ENCODE results near the gene ARHGAP28. TPM values are rescaled to one million over a fixed set of nuclear protein-coding genes. Genes with fewer than 3 reads are reported as not detected.
A peak's percentile ranks its signal among the peaks of the same experiment; 100 is the strongest.

Gene ARHGAP28
- polyA plus RNA-seq, 1 of the 3 experiments (the other 2 are of a cell fraction) = 0.99 TPM

DNA sequence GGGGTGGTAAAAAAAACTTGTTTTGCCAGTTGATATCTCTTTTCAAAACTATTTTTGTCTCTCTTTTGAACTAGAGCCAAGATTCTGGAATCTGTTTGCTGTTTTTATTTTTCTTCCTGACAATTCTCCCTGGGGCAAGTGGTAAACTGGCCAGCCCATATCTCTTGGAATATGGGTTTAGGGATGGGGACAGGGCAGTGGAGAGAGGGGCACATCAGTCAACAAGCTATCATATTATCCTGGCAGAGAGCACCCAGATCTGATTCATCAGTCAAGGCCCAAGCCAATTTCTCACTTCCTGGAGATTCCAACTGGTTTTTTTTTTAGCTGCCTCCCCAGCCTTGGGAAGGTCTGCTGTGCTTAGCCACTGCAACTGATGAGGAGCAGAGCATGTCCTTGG lies 52.3 kb downstream of the ARHGAP28 start (continued):
- TF ChIP-seq POLR2AphosphoS5 (IDR thresholded peaks at IDR 0.05; ENCODE audit: low read depth, low read length) = peak; percentile 25; the same call in 1 of the 2 replicates
- TF ChIP-seq TCF12 (IDR thresholded peaks at IDR 0.05) = peak; percentile 66

DNA sequence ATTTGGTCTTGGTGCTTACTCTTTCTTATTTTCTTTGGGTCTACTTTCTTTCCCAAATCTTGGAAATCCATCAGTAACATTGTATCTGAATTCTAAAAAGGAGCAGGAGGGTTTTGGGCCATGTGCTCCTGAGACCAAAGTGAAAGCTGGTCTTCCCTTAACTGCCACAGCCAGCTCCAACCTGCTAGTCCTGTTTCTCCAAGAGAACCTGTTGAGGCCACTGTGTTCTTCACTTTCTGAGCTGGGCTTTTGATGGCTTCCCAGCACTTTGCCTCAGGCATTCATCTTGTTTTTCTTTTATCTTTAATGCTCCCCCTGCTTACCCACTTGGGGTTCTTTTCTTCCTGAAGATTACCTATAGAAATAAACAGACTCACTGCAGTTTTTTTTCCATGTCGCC lies 53.3 kb downstream of the ARHGAP28 start:
- no peak overlapping the region for H3K9ac ChIP-seq
- no peak overlapping the region for H3K4me3 ChIP-seq (ENCODE audit: low read depth in 2 of 2, low read length in 1 of 2)
- ChIA-PET POLR2A (interaction anchor here (1.5 kb wide), 1 partner anchor 52 kb away, joined by 3 read pairs; no protein-coding TSS in a partner anchor), CTCF (interaction anchor here (1.0 to 1.1 kb wide), 3 partner anchors 10 to 30 kb away, joined by 3 to 4 read pairs (median 4); no protein-coding TSS in a partner anchor)
- no peaks in the 10 kb centered on the region for H3K27me3 ChIP-seq (ENCODE audit: insufficient read depth)
- H3K36me3 ChIP-seq (replicated peaks in 1 of 2; ENCODE audit: control insufficient read depth in 1 of 2, insufficient read depth in 2 of 2, low read length in 1 of 2) = no peaks in the 10 kb centered on the region
- TF ChIP-seq GATA2 (CRISPR knock-in tag; IDR thresholded peaks at IDR 0.05) = no peak
- TF ChIP-seq, protein P1, sequence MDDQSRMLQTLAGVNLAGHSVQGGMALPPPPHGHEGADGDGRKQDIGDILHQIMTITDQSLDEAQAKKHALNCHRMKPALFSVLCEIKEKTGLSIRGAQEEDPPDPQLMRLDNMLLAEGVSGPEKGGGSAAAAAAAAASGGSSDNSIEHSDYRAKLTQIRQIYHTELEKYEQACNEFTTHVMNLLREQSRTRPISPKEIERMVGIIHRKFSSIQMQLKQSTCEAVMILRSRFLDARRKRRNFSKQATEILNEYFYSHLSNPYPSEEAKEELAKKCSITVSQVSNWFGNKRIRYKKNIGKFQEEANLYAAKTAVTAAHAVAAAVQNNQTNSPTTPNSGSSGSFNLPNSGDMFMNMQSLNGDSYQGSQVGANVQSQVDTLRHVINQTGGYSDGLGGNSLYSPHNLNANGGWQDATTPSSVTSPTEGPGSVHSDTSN (IDR thresholded peaks at IDR 0.05) = no peak
- no peak overlapping the region for H3K4me2 ChIP-seq
- H3K79me2 ChIP-seq (ENCODE audit: insufficient read depth) = no peaks in the 10 kb centered on the region
- 92% methylated on average over 1 of the region's 1 CpG for WGBS (ENCODE audit: low lambda C conversion rate)
- H3K4me1 ChIP-seq (ENCODE audit: control insufficient read depth in 1 of 2, insufficient read depth in 2 of 2, low read depth in 1 of 2, low read length in 1 of 2) = peaks cover 12 to 25% of the 10 kb centered on the region in 2 experiments
- H3K9me2 ChIP-seq = no peaks in the 10 kb centered on the region
- no peak overlapping the region for H2AFZ ChIP-seq (ENCODE audit: low read depth)
- H3F3A ChIP-seq (replicated peaks; ENCODE audit: insufficient read depth) = peaks cover 6% of the 10 kb centered on the region
- no peaks in the 10 kb centered on the region for H4K20me1 ChIP-seq (ENCODE audit: insufficient read depth)
- DNase-seq = no peak
- peak overlapping the region in 1 of 2 experiments; percentile 67; a peak in 2 of 4 replicates for H3K27ac ChIP-seq (ENCODE audit: low read depth in 2 of 2, low read length in 1 of 2)
- no peaks in the 10 kb centered on the region for H3K9me3 ChIP-seq

DNA sequence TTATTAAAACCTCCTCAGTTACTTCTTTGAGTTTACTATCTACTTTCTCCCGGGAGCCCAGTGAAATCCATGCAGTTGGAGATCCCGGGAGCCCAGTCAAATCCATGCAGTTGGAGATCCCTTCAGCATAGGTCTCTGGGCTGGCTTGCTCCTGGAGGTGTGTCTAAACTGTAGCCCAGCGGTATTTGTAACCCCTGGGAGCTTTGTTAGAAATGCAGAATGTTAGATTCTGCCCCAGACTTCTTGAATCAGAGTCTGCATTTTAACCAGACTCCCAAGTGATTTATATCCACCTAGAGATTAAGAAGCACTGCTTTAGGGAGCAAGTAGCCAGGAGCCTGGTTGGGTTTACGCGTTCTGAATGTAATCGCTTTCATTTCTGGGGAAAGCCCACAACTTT lies 54.5 kb downstream of the ARHGAP28 start:
- CTCF ChIA-PET = no interaction called here
- DNase-seq = no peak
- Histone ChIP-seq H3K27ac (ENCODE audit: low read depth in 2 of 2, low read length in 1 of 2) (no peak overlapping the region), H3K27me3 (ENCODE audit: insufficient read depth) (no peaks in the 10 kb centered on the region), H3K9me2 (no peaks in the 10 kb centered on the region), H3K4me1 (ENCODE audit: control insufficient read depth in 1 of 2, insufficient read depth in 2 of 2, low read depth in 1 of 2, low read length in 1 of 2) (peaks cover 12 to 25% of the 10 kb centered on the region in 2 experiments), H3K4me2 (no peak overlapping the region), H2AFZ (ENCODE audit: low read depth) (no peak overlapping the region), H3K79me2 (ENCODE audit: insufficient read depth) (no peaks in the 10 kb centered on the region), H3F3A (replicated peaks; ENCODE audit: insufficient read depth) (peaks cover 6% of the 10 kb centered on the region), H3K9ac (no peak overlapping the region), H3K4me3 (ENCODE audit: low read depth in 2 of 2, low read length in 1 of 2) (no peak overlapping the region), H4K20me1 (ENCODE audit: insufficient read depth) (no peaks in the 10 kb centered on the region), H3K9me3 (no peaks in the 10 kb centered on the region), H3K36me3 (replicated peaks in 1 of 2; ENCODE audit: control insufficient read depth in 1 of 2, insufficient read depth in 2 of 2, low read length in 1 of 2) (no peaks in the 10 kb centered on the region)
- POLR2A ChIA-PET = no interaction called here
- 86% methylated on average over 6 of the region's 6 CpGs for WGBS (ENCODE audit: low lambda C conversion rate)
- no peak for TF ChIP-seq RCOR1 (IDR thresholded peaks at IDR 0.05; ENCODE audit: low read length)
- TF ChIP-seq EP300 (IDR thresholded peaks at IDR 0.05; ENCODE audit: borderline replicate concordance in 1 of 2, low read depth in 1 of 2, low read length in 1 of 2) = no peak
- TF ChIP-seq SIN3A (IDR thresholded peaks at IDR 0.05; ENCODE audit: borderline replicate concordance, low read depth, low read length) = no peak
- TF ChIP-seq, protein P2, sequence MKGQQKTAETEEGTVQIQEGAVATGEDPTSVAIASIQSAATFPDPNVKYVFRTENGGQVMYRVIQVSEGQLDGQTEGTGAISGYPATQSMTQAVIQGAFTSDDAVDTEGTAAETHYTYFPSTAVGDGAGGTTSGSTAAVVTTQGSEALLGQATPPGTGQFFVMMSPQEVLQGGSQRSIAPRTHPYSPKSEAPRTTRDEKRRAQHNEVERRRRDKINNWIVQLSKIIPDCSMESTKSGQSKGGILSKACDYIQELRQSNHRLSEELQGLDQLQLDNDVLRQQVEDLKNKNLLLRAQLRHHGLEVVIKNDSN (IDR thresholded peaks at IDR 0.05; ENCODE audit: borderline replicate concordance, low read depth) = no peak
- TF ChIP-seq, protein P1 (IDR thresholded peaks at IDR 0.05) = no peak
- TF ChIP-seq FOXJ3 (CRISPR knock-in tag; IDR thresholded peaks at IDR 0.05) = no peak
- TF ChIP-seq RXRA (IDR thresholded peaks at IDR 0.05; ENCODE audit: borderline replicate concordance, low read depth) = no peak
- no peak for TF ChIP-seq EZH2phosphoT487 (IDR thresholded peaks at IDR 0.05; ENCODE audit: borderline replicate concordance, low read depth)
- TF ChIP-seq TAF1 (IDR thresholded peaks at IDR 0.05; ENCODE audit: borderline replicate concordance, low read depth, low read length) = no peak
- TF ChIP-seq, protein P3, sequence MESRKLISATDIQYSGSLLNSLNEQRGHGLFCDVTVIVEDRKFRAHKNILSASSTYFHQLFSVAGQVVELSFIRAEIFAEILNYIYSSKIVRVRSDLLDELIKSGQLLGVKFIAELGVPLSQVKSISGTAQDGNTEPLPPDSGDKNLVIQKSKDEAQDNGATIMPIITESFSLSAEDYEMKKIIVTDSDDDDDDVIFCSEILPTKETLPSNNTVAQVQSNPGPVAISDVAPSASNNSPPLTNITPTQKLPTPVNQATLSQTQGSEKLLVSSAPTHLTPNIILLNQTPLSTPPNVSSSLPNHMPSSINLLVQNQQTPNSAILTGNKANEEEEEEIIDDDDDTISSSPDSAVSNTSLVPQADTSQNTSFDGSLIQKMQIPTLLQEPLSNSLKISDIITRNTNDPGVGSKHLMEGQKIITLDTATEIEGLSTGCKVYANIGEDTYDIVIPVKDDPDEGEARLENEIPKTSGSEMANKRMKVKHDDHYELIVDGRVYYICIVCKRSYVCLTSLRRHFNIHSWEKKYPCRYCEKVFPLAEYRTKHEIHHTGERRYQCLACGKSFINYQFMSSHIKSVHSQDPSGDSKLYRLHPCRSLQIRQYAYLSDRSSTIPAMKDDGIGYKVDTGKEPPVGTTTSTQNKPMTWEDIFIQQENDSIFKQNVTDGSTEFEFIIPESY (IDR thresholded peaks at IDR 0.05; ENCODE audit: borderline replicate concordance, low read depth) = no peak
- no peak for TF ChIP-seq SMC3 (IDR thresholded peaks at IDR 0.05; ENCODE audit: low read depth, low read length)
- TF ChIP-seq, protein P4, sequence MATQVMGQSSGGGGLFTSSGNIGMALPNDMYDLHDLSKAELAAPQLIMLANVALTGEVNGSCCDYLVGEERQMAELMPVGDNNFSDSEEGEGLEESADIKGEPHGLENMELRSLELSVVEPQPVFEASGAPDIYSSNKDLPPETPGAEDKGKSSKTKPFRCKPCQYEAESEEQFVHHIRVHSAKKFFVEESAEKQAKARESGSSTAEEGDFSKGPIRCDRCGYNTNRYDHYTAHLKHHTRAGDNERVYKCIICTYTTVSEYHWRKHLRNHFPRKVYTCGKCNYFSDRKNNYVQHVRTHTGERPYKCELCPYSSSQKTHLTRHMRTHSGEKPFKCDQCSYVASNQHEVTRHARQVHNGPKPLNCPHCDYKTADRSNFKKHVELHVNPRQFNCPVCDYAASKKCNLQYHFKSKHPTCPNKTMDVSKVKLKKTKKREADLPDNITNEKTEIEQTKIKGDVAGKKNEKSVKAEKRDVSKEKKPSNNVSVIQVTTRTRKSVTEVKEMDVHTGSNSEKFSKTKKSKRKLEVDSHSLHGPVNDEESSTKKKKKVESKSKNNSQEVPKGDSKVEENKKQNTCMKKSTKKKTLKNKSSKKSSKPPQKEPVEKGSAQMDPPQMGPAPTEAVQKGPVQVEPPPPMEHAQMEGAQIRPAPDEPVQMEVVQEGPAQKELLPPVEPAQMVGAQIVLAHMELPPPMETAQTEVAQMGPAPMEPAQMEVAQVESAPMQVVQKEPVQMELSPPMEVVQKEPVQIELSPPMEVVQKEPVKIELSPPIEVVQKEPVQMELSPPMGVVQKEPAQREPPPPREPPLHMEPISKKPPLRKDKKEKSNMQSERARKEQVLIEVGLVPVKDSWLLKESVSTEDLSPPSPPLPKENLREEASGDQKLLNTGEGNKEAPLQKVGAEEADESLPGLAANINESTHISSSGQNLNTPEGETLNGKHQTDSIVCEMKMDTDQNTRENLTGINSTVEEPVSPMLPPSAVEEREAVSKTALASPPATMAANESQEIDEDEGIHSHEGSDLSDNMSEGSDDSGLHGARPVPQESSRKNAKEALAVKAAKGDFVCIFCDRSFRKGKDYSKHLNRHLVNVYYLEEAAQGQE (IDR thresholded peaks at IDR 0.05; ENCODE audit: low read depth, low read length) = no peak
